Caco-2 (cell line): Measurements from ENCODE around the gene OSCAR. TPM values are rescaled to one million over a fixed set of nuclear protein-coding genes. Genes with fewer than 3 reads are reported as not detected.

Source experiments
- BruUV-seq: library from RNA; stranded (reverse); fragments of 400-500 nt; replicated peaks from 2 replicates; lab custom pipeline; 2021; lab: Mats Ljungman, UMichigan
- CTCF ChIA-PET: fragments of 300-600 bp; sonication (Branson Sonifier 250); formaldehyde crosslinking; loops from one replicate; lab custom pipeline; 2022; ENCODE audit warnings: antibody characterized with exemption; lab: Charles Lee
- POLR2A ChIA-PET: fragments of 300-600 bp; sonication (Branson Sonifier 250); formaldehyde crosslinking; loops from one replicate; lab custom pipeline; 2022; ENCODE audit warnings: antibody characterized with exemption; lab: Charles Lee
- DNase-seq, 2 experiments: peaks; one replicate each; pipeline versions ENCODE4 v3.0.0 to v3.0.0-alpha.2; 2020 to 2022
- H3K27me3 ChIP-seq: replicated peaks from 2 replicates; pipeline ENCODE4 v1.6.0; 2011; ENCODE audit warnings: low read length; ENCODE audit not compliant: control insufficient read depth, insufficient read depth
- H3K36me3 ChIP-seq: 2 replicates; pipeline ENCODE4 v1.5.1; 2011; ENCODE audit warnings: low read length; ENCODE audit not compliant: control insufficient read depth, insufficient read depth
- H3K4me1 ChIP-seq: fragments of 250-450 bp; sonication (Bioruptor Pico); 2 replicates; pipeline ENCODE4 v1.5.1; 2020; ENCODE audit warnings: mild to moderate bottlenecking
- H3K4me3 ChIP-seq: 2 replicates; pipeline ENCODE4 v1.5.1; 2011; ENCODE audit warnings: low read depth, mild to moderate bottlenecking, control low read depth, low read length
- H3K9me3 ChIP-seq: fragments of 250-450 bp; sonication (Bioruptor Pico); 2 replicates; pipeline ENCODE4 v1.5.1; 2020; ENCODE audit warnings: mild to moderate bottlenecking, moderate library complexity
- H3K27ac Mint-ChIP-seq: one replicate; pipeline ENCODE4 v1.8.0; 2022; ENCODE audit warnings: mixed read lengths; ENCODE audit not compliant: unreplicated experiment
- H3K27me3 Mint-ChIP-seq: one replicate; pipeline ENCODE4 v1.8.0; 2022; ENCODE audit warnings: mixed read lengths; ENCODE audit not compliant: insufficient read depth, unreplicated experiment
- H3K36me3 Mint-ChIP-seq: one replicate; pipeline ENCODE4 v1.8.0; 2022; ENCODE audit warnings: mild to moderate bottlenecking, mixed read lengths; ENCODE audit not compliant: insufficient read depth, unreplicated experiment
- H3K4me1 Mint-ChIP-seq: one replicate; pipeline ENCODE4 v1.8.0; 2022; ENCODE audit warnings: low read depth, mixed read lengths; ENCODE audit not compliant: unreplicated experiment
- H3K4me3 Mint-ChIP-seq: one replicate; pipeline ENCODE4 v1.8.0; 2022; ENCODE audit warnings: mild to moderate bottlenecking, moderate library complexity, mixed read lengths; ENCODE audit not compliant: unreplicated experiment
- H3K9me3 Mint-ChIP-seq: one replicate; pipeline ENCODE4 v1.8.0; 2022; ENCODE audit warnings: mixed read lengths; ENCODE audit not compliant: unreplicated experiment
- intact Hi-C: fragments of 100-400 bp; cut with micrococcal nuclease; formaldehyde crosslinking; loops from one replicate; pipeline ENCODE4 v1.10.0; 2022; ENCODE audit not compliant: unreplicated experiment
- total RNA-seq: library from RNA; stranded (reverse); gene quantifications from 2 replicates; pipeline ENCODE4 v1.2.3, GENCODE V29; 2022
- TF ChIP-seq, protein P1 (sequence below), 2 experiments: fragments of 200-600 bp in 1 of 2; IDR thresholded peaks; 1 replicate in 1 of 2; 2 replicates in 1 of 2; pipeline versions ENCODE4 v1.5.1 to v1.8.0; 2011 to 2022; ENCODE audit warnings: antibody characterized with exemption in 1 of 2, control low read depth in 1 of 2, inconsistent platforms in 1 of 2, low read depth in 1 of 2, low read length in 1 of 2, mild to moderate bottlenecking in 1 of 2, moderate library complexity in 1 of 2; ENCODE audit not compliant: insufficient read depth in 1 of 2, severe bottlenecking in 1 of 2, unreplicated experiment in 1 of 2

Gene OSCAR
- total RNA-seq, 1 experiment from 2014 or later, result not detected

DNA sequence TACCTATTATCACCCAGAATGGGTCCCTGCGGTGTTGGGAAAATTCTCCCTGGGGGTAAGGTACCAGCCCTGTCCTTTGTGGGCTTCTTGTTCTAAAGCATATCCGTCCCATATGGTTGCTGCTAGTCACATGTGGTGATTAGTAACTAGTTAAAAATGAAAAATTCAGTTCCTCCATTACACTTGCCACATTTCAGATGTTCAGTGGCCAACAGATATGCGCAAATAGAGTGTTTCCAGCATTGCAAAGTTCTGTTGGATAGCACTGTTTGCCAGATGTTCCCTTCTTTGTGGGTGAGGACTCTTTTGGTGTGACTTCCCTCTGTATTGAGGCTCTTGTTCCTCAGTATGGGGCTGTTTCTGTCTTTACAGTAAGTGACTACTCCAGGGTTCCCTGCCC, 40.8 kb upstream of the OSCAR start:
- H3K36me3 Mint-ChIP-seq, result peaks cover 70% of the 10 kb centered on the region
- no peak overlapping the region for H3K4me3 ChIP-seq
- CTCF ChIA-PET, result no interaction called here

DNA sequence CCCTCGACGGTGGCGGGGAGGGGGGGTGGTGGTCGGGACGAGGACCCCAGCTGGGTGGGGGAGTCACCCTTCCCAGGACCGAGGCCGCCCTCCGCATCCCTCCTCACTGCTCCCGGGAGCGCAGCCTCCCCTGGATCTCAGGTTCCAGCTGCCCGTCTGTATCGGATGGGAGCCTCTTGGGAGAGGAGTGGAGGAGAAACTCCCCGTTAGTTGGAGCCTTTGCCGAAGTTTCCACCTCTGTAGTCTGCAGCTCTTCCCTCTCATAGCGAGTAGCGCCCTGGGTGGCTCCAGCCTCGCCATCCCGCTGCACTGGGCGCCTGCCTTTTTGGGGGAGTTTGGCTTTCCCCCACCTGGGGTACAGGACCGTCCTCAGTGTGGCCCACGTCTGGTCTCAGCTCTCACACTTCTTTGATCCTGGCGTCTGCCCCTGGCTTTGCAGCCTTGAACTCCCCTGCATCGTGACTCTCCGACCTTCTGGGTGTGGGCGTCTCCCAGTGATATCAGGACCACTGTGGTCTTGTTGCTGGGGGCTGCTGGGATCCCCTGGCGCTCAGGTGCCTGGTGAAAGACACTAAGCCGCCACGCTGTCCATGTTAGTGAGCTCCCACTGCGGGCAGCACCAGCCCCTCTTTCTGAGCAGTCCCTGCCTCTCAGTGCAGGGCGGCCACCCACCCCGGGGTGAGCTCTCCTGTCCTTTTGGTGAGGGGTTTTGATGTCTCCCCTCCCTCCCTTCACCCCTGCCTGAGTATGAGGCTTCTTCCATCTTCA, 38.1 kb upstream of the OSCAR start:
- H3K27ac Mint-ChIP-seq, result peak overlapping the region; percentile 82
- BruUV-seq, result no TSS peak
- peaks cover 62% of the 10 kb centered on the region for H3K36me3 Mint-ChIP-seq
- H3K27me3 ChIP-seq, result no peaks in the 10 kb centered on the region
- 0 out of 2 replicates have a peak, but pooled peaks cover 1% of the 10 kb centered on the region for H3K36me3 ChIP-seq
- no peak for DNase-seq
- peaks cover 9% of the 10 kb centered on the region for H3K4me1 ChIP-seq
- ChIA-PET POLR2A (interaction anchor here (2.2 kb wide), 1 partner anchor 51 kb away, joined by 58 read pairs; the partner anchor contains the start of genes MBOAT7 and TSEN34), CTCF (no interaction called here)
- H3K4me3 ChIP-seq, result peak overlapping the region; percentile 96
- intact Hi-C loops, result loop anchor here (5.0 kb wide), 1 partner anchor 271 kb away; the partner anchor contains the start of gene MYADM
- no peaks in the 10 kb centered on the region for H3K9me3 Mint-ChIP-seq
- TF ChIP-seq, protein P1, sequence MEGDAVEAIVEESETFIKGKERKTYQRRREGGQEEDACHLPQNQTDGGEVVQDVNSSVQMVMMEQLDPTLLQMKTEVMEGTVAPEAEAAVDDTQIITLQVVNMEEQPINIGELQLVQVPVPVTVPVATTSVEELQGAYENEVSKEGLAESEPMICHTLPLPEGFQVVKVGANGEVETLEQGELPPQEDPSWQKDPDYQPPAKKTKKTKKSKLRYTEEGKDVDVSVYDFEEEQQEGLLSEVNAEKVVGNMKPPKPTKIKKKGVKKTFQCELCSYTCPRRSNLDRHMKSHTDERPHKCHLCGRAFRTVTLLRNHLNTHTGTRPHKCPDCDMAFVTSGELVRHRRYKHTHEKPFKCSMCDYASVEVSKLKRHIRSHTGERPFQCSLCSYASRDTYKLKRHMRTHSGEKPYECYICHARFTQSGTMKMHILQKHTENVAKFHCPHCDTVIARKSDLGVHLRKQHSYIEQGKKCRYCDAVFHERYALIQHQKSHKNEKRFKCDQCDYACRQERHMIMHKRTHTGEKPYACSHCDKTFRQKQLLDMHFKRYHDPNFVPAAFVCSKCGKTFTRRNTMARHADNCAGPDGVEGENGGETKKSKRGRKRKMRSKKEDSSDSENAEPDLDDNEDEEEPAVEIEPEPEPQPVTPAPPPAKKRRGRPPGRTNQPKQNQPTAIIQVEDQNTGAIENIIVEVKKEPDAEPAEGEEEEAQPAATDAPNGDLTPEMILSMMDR (IDR thresholded peaks at IDR 0.05; ENCODE audit: insufficient read depth in 1 of 2, low read depth in 1 of 2, low read length in 1 of 2, severe bottlenecking in 1 of 2, unreplicated experiment in 1 of 2), result no peak
- H3K9me3 ChIP-seq, result no peaks in the 10 kb centered on the region
- H3K4me3 Mint-ChIP-seq, result peak overlapping the region; percentile 88
- H3K4me1 Mint-ChIP-seq, result peaks cover 14% of the 10 kb centered on the region
- H3K27me3 Mint-ChIP-seq, result no peaks in the 10 kb centered on the region

More for the DNA sequence above, 40.8 kb upstream of the OSCAR start:
- BruUV-seq, result no TSS peak
- DNase-seq, result no peak
- Histone ChIP-seq H3K36me3 (peaks cover 12% of the 10 kb centered on the region), H3K9me3 (no peaks in the 10 kb centered on the region), H3K4me1 (0 out of 2 replicates have a peak, but pooled peaks cover 4% of the 10 kb centered on the region), H3K27me3 (no peaks in the 10 kb centered on the region)
- intact Hi-C loops, result no loop called here
- H3K9me3 Mint-ChIP-seq, result no peaks in the 10 kb centered on the region
- TF ChIP-seq, protein P1 (IDR thresholded peaks at IDR 0.05; ENCODE audit: insufficient read depth in 1 of 2, low read depth in 1 of 2, low read length in 1 of 2, severe bottlenecking in 1 of 2, unreplicated experiment in 1 of 2), result no peak
- H3K27me3 Mint-ChIP-seq, result no peaks in the 10 kb centered on the region
- H3K27ac Mint-ChIP-seq, result no peak overlapping the region
- POLR2A ChIA-PET, result no interaction called here
- H3K4me1 Mint-ChIP-seq, result peaks cover 1% of the 10 kb centered on the region
- no peak overlapping the region for H3K4me3 Mint-ChIP-seq

DNA sequence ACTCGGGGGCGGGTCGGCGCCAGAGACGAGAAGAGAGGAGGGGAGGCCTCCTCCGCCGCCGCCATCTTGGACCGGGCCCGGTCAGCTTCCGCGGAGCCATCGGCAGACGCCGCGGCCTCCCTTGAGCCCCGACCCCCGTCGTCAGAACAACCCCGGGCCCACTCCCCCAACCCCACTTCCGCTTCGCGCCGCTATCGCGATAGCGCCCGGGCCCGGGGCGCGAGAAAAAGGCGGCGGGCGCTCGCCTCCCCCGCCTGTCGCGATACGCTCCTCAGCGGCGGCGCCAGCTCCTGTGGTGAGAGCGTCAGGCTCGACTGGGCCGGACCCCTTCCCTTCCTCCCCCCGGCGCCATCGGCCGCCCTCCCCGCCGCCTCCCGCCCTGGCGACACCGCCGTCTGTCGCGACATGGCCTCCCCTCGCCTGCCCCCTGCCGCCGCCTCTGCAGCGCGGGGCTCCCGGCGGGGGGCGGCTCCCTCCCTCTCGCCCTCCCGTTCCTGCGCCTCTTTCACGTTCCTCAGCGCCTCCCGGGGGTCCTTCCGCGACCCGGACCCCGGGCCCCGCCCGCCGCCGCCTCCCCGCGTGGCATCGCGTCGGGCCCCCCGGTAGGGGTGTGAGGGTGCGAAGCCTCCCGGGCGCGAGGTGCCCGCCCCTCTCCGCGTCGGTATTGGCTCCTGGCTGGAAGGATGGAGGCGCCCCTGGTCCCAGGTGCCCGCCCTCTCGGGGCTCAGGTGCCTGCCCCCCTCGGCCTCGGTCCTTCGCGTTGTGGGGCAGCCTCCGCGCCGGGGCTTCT, 37.3 kb upstream of the OSCAR start, which contains the start of gene CNOT3:
CNOT3 (plus strand) TSS at position 64 of the 790 bp plus-strand sequence. CDS start 5,217 bp downstream, outside the sequence.
- Histone ChIP-seq H3K36me3 (0 out of 2 replicates have a peak, but pooled peaks cover 1% of the 10 kb centered on the region), H3K4me1 (peaks cover 9% of the 10 kb centered on the region), H3K27me3 (no peaks in the 10 kb centered on the region), H3K4me3 (peak within 1 kb of the TSS; percentile 96), H3K9me3 (no peaks in the 10 kb centered on the region)
- no TSS peak for BruUV-seq
- CTCF ChIA-PET, result interaction anchor here (0.9 to 1.8 kb wide), 12 partner anchors 14 to 345 kb away, joined by 3 to 16 read pairs (median 6); partner anchors contain the start of genes LENG1, MBOAT7, PRKCG and PRPF31
- no peaks in the 10 kb centered on the region for H3K9me3 Mint-ChIP-seq
- H3K36me3 Mint-ChIP-seq, result peaks cover 54% of the 10 kb centered on the region
- intact Hi-C loops, result loop anchor here (1.0 to 5.0 kb wide), 6 partner anchors 21 to 271 kb away; partner anchors contain the start of genes LENG1, MYADM, NDUFA3 and PRPF31
- H3K4me3 Mint-ChIP-seq, result peak within 1 kb of the TSS; percentile 88
- POLR2A ChIA-PET, result interaction anchor here (0.6 to 2.2 kb wide), 19 partner anchors 8 to 1412 kb away, joined by 3 to 58 read pairs (median 6); partner anchors contain the start of genes LENG1, LENG9, MBOAT7 and MYADM
- no peaks in the 10 kb centered on the region for H3K27me3 Mint-ChIP-seq
- H3K4me1 Mint-ChIP-seq, result peaks cover 14% of the 10 kb centered on the region
- H3K27ac Mint-ChIP-seq, result peak within 1 kb of the TSS; percentile 82
- TF ChIP-seq, protein P1 (IDR thresholded peaks at IDR 0.05; ENCODE audit: insufficient read depth in 1 of 2, low read depth in 1 of 2, low read length in 1 of 2, severe bottlenecking in 1 of 2, unreplicated experiment in 1 of 2), result no peak
- no peak for DNase-seq
